ENCODE results near the gene TDRD7. TPM values are rescaled to one million over a fixed set of nuclear protein-coding genes. Genes with fewer than 3 reads are reported as not detected.

Gene TDRD7
- total RNA-seq, 1 donor from 2014 or later: 7.9 TPM

DNA sequence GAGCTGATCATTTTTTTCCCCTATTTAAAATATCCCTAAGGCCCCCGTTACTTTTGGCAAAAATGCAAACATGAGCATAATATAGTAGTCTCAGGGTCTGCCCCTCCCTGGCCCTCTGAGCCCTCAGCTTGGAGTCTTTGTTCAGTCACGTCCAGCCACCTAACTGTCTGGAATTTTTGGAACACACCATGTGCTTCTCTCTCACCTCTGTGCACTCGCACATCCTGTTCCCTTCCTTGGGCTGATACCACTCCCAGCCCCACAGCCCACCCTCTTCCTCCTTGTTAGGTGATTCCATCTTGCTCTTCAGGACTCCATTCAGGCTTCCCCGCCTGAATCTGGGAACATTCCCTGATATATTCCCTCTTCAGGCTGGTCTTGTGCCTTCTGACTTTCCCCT, 16.0 kb downstream of the TDRD7 start:
- TF ChIP-seq, protein P1, sequence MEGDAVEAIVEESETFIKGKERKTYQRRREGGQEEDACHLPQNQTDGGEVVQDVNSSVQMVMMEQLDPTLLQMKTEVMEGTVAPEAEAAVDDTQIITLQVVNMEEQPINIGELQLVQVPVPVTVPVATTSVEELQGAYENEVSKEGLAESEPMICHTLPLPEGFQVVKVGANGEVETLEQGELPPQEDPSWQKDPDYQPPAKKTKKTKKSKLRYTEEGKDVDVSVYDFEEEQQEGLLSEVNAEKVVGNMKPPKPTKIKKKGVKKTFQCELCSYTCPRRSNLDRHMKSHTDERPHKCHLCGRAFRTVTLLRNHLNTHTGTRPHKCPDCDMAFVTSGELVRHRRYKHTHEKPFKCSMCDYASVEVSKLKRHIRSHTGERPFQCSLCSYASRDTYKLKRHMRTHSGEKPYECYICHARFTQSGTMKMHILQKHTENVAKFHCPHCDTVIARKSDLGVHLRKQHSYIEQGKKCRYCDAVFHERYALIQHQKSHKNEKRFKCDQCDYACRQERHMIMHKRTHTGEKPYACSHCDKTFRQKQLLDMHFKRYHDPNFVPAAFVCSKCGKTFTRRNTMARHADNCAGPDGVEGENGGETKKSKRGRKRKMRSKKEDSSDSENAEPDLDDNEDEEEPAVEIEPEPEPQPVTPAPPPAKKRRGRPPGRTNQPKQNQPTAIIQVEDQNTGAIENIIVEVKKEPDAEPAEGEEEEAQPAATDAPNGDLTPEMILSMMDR (IDR thresholded peaks at IDR 0.05; ENCODE audit: borderline replicate concordance): no peak
- no peak overlapping the region for H3K27ac ChIP-seq (replicated peaks)
- H3K4me1 ChIP-seq: no peaks in the 10 kb centered on the region
- DNase-seq: no peak
- H3K36me3 ChIP-seq: peaks cover 46% of the 10 kb centered on the region
- H3K27me3 ChIP-seq (ENCODE audit: low read depth): no peaks in the 10 kb centered on the region
- intact Hi-C loops (cut with micrococcal nuclease): no loop called here
- H3K9me3 ChIP-seq (replicated peaks): peaks cover 11% of the 10 kb centered on the region
- H3K4me3 ChIP-seq: no peak overlapping the region

DNA sequence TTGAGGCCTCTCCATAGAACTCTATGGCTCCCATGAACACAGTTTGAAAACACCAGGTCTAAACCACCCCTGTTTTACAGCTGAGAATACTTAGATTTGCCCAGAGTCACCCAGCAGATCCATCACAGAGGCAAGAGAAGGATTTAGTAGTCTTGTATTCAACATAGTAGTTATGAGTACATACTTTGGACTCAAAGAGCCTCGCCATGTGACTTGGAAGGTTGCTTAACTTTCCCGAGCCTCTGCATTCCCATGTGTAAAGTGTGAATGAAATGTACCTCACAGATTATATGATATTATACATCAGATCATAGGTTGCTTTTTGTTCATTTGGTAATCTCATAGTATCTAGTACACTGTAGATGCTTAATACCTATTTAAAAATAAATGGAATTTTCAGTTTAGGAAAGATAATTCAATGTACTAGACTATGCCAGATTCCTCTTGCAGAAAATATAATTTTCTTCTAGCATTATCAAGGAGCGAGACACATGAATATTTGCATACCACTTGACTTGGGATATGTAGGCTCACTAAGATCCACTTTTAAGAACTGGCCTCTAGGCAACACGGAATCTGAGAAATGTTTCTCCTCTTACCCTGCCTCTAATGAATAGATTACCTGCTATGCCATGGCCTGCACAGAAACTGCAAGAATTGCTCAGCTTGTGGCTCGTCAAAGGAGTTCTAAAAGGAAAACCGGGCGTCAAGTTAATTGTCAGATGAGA, 18.6 kb downstream of the TDRD7 start:
- Histone ChIP-seq H3K4me3 (no peak overlapping the region), H3K9me3 (replicated peaks) (no peaks in the 10 kb centered on the region), H3K27ac (replicated peaks) (no peak overlapping the region), H3K4me1 (no peaks in the 10 kb centered on the region), H3K36me3 (peaks cover 71% of the 10 kb centered on the region), H3K27me3 (ENCODE audit: low read depth) (no peaks in the 10 kb centered on the region)
- intact Hi-C loops (cut with micrococcal nuclease): no loop called here
- DNase-seq: no peak
- TF ChIP-seq, protein P1 (IDR thresholded peaks at IDR 0.05; ENCODE audit: borderline replicate concordance): no peak

DNA sequence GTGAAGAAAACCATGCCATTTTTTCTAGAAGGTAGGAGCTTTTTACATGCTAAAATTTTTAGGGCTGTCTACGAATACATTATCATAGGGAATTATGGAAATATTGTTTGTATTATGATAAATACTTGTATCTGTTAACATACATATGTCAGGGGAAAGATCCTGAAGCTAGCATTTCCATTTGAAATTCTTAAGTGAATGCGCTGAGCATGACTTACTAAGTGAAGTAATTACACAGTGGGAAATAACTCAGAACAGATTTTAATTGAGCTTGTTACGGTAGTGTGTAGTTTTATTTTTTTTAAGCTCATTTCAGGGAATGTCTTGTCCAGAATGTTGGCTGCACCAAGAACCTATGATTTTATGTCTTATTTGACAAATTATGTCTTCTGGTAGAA, 19.1 kb downstream of the TDRD7 start:
- H3K4me1 ChIP-seq: no peaks in the 10 kb centered on the region
- no peaks in the 10 kb centered on the region for H3K9me3 ChIP-seq (replicated peaks)
- no peak overlapping the region for H3K27ac ChIP-seq (replicated peaks)
- no peaks in the 10 kb centered on the region for H3K27me3 ChIP-seq (ENCODE audit: low read depth)
- no peak overlapping the region for H3K4me3 ChIP-seq
- peaks cover 71% of the 10 kb centered on the region for H3K36me3 ChIP-seq
- intact Hi-C loops (cut with micrococcal nuclease): no loop called here
- TF ChIP-seq, protein P1 (IDR thresholded peaks at IDR 0.05; ENCODE audit: borderline replicate concordance): no peak
- no peak for DNase-seq

DNA sequence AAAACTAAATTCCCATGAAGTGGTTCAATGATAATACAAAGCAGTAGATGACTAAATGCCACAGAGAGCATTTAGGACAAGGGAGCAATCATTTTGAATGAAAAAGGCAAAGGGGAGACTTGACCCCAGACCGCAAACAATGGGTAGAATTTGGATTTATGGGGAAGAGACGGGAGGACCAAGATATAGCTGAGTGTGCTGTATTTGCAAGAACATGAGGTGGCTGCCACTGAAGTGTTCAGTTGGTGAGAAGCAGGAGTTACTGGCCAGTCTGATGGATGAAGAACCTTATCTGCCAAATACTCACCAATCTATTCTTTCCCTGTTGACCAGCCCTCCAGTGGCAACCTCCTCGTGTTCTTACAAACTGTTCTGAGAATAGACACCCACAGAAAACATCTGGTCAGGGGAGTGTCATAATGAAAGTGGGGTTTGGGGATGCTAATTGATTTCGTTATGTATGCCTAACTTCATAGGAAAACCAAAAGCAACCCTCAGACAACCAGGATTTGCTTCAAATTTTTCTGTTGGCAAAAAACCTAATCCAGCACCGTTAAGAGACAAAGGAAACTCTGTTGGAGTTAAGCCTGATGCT, 19.8 kb downstream of the TDRD7 start:
- Histone ChIP-seq H3K36me3 (peaks cover 71% of the 10 kb centered on the region), H3K27me3 (ENCODE audit: low read depth) (no peaks in the 10 kb centered on the region), H3K27ac (replicated peaks) (no peak overlapping the region), H3K9me3 (replicated peaks) (no peaks in the 10 kb centered on the region), H3K4me3 (no peak overlapping the region), H3K4me1 (no peaks in the 10 kb centered on the region)
- intact Hi-C loops (cut with micrococcal nuclease): no loop called here
- TF ChIP-seq, protein P1 (IDR thresholded peaks at IDR 0.05; ENCODE audit: borderline replicate concordance): no peak
- DNase-seq: no peak

DNA sequence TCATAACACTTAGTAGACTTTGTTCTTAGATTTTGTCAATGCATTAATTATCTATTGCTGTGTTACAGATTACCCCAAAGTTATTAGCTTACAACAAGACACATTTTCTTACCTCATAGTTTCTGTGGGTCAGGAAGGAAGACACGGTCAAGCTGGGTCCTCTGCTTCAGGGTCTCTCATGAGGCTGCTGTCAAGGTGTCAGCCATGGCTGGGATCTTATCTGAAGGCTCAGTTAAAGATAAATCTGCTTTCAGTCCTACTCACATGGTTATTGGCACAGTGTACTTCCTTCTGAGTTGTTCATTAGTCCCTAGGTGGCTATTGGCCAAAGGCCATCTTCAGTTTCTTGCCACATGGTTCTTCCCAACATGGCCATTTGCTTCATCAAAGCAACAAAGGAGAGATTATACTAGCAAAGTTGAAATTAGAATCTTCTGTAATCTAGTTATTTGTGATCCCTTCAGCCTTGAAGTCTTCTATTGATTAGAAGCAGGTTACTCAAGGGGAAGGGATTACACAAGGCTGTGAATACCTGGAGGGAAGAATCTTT, 25.2 kb downstream of the TDRD7 start:
- no peaks in the 10 kb centered on the region for H3K9me3 ChIP-seq (replicated peaks)
- intact Hi-C loops (cut with micrococcal nuclease): no loop called here

More for the DNA sequence above, 25.2 kb downstream of the TDRD7 start:
- Histone ChIP-seq H3K4me1 (no peaks in the 10 kb centered on the region), H3K36me3 (peaks cover 48% of the 10 kb centered on the region), H3K27me3 (ENCODE audit: low read depth) (no peaks in the 10 kb centered on the region), H3K4me3 (no peak overlapping the region), H3K27ac (replicated peaks) (no peak overlapping the region)
- TF ChIP-seq, protein P1 (IDR thresholded peaks at IDR 0.05; ENCODE audit: borderline replicate concordance): no peak
- no peak for DNase-seq
